GM19395 (cell line): ENCODE measurements around the gene LIMA1.
"Not testable (repeated sequence)": the region's sequence is repeated elsewhere in the genome, so short reads cannot be mapped to it uniquely, and the experiment has no call there.

Experiments used
- ATAC-seq: cut with Tn5 transposase; IDR thresholded peaks from one replicate; pipeline ENCODE4 v1.9.1; 2021; ENCODE audit warnings: mild to moderate bottlenecking, moderate library complexity; ENCODE audit not compliant: unreplicated experiment

Gene LIMA1

GRCh38 chr12:50188241-50188781, 95.0 kb downstream of the LIMA1 start:
- no peak for ATAC-seq

GRCh38 chr12:50187084-50187900, 96.0 kb downstream of the LIMA1 start:
- ATAC-seq, result peak; percentile 59

- no peak for ATAC-seq
Measured at GRCh38 chr12:50186681-50187080, 96.6 kb downstream of the LIMA1 start.

DNA sequence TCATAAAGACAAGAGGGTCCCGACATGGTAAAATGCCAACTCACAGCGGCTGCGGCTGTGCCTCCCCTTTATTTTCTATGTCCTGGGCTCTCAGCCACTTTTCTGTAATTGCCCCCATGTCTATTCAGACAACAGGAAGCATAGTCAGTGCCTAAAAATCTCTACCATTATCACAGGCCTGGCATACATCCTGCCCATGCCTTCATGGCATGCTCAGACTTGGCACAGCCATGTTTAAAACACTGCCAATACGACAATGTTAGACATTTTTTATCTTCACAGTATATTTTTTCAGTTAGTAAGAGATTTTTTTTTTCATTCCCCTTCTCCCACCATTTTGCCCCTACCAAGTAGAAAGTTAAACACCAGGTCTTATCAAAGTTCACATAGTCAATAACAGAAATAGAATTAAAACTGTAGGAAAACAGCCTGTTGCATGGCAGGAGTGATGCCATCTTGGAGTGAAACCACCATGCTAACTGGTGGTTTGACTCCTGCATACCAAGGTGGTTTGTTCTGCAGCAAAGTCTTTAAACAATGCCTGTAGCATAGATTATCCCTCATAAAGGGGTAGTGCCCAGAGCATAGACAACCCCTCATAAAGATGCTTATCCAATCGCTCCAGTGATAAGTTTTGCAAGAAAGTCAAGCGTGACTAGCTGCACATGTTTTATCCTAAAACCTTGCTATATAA, 97.2 kb downstream of the LIMA1 start:
- no peak for ATAC-seq

DNA sequence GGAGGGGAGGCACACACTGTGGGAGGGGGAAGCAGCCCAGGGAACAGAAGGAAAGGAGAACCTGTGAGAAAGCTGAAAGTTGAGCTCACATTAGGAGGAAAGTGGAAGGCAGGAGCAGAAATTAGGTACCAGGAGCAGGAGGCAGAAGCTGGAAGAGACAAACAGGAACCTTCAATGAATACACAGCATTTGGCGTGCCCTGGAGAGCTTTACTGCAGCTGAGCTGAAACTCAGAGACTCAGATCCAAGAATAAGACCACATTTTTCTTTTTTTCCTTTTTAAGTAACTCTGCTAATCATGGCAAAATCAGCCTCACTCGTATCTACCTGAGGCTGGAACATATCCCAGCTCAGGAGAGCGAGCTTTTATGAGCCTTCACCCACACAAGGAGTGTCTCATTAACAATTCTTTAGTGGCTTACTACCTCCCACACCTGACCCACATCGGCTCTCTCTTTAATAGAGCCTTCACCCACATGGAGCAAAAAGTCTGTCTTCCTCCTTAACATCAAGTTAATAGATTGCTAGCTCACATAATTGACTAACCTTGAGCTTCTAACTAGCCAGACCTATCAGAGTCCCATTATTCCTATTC, 97.9 kb downstream of the LIMA1 start:
- no peak for ATAC-seq

GRCh38 chr12:50184261-50184660, 99.1 kb downstream of the LIMA1 start:
- ATAC-seq, result no peak

DNA sequence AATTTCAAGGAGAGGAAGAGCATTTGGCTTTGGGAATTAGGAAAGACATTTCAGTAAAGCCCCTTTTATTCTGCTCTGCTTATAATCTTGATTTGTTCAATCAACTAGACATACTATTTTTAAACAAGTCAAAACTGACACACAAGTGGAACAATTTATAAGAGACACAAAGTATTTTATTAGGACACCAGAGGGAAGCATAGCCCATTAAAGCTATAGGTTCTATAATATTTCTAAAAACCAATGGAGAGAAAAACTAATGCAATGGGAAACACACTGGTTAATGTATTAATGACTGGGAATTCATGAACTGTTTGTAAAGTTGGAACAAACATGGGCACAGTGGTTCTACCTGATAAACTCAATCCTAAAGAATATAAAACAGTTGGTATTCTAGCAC, 100.9 kb downstream of the LIMA1 start:
- ATAC-seq, result no peak

GRCh38 chr12:50181691-50182090, 101.6 kb downstream of the LIMA1 start:
- ATAC-seq, result no peak

DNA sequence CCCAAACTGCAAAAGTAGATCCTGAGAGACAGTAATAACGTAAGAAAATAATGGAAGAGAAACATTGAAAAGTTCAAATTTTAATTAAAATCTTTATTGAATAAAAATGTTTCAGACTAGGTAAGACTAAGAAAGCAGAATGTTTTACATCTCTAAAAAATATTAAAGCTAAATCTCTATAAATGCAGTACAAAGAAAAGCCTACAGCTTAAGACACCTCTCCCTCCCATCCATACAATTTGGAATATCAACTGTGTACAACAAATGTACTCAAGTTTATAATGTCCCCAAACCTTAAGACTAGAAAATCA, 107.6 kb downstream of the LIMA1 start:
- no peak for ATAC-seq

DNA sequence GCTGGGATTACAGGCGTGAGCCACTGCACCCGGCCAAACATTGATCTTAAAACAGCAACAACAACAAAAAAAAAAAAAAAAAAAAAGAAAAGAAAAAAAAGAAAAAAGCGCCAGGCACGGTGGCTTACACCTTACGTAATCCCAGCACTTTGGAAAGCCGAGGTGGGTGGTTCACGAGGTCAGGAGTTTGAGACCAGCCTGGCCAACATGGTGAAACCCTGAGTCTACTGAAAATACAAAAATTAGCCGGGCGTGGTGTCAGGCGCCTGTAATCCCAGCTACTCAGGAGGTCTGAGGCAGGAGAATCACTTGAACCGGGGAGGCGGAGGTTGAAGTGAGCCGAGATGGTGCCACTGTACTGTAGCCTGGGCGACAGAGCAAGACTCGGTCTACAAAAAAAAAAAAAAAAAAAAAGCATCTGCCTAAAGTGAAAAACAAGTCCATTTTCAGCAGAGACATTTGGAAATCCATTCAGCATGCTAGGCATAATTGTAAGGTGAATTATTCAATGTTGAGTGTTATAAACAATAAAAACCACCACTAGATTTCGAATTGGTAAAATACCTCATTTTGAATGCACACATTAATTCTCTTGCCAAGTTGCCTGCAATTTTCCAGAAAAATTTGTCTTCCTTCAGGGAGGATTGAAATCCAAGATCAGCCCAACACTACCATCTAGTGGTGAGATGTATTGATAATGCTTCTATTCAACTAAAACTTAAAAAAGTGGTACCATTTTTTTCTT, 108.2 kb downstream of the LIMA1 start:
- ATAC-seq, result no peak

- peak; percentile 98 for ATAC-seq
Measured at GRCh38 chr12:50167049-50167828, 116.1 kb downstream of the LIMA1 start, which contains the start of gene CERS5. Gene CERS5, minus strand, starts transcription at chr12:50167369. Its CDS starts 72 bp downstream, at chr12:50167297.

DNA sequence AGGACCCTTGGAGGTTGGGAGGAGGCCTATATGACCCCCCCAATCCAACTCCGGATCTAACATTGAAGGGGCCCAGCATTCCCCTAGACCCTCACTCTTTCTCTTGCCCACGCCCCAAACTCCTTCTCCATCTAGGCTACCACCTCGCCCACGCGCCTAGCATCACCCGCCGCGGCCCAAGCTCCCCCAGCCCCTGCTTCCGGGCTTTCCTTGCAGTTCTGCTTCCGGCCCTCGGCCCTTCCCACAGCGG, 116.6 kb downstream of the LIMA1 start:
- peak; percentile 45 for ATAC-seq

- no peak for ATAC-seq
Measured at GRCh38 chr12:50164963-50165362, 118.4 kb downstream of the LIMA1 start.

GRCh38 chr12:50162230-50162629, 121.1 kb downstream of the LIMA1 start:
- no peak for ATAC-seq

- ATAC-seq, result no peak
Measured at GRCh38 chr12:50160643-50161042, 122.7 kb downstream of the LIMA1 start.

DNA sequence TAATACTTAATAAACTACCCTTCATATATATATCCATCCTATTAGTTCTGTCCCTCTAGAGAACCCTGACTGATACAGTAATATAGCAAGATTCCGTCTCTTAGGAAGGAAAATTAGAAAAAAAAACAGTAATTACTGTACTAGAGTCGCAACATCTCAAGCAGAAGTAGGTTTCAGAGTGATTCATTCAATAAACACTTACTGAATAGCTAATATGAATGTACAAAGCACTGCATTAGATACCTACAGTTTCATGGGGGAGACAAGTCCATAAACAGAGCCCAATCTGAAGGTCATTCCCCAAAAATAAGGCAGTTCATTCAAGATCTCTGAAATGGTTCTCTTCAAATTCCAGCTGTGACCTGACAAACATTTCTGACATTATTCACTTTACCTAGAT, 126.1 kb downstream of the LIMA1 start:
- no peak for ATAC-seq

- ATAC-seq, result no peak
Measured at GRCh38 chr12:50156641-50157040, 126.7 kb downstream of the LIMA1 start.

- ATAC-seq, result not testable (repeated sequence)
Measured at GRCh38 chr12:50154947-50155346, 128.4 kb downstream of the LIMA1 start.

GRCh38 chr12:50151047-50151687, 132.2 kb downstream of the LIMA1 start:
- ATAC-seq, result no peak

DNA sequence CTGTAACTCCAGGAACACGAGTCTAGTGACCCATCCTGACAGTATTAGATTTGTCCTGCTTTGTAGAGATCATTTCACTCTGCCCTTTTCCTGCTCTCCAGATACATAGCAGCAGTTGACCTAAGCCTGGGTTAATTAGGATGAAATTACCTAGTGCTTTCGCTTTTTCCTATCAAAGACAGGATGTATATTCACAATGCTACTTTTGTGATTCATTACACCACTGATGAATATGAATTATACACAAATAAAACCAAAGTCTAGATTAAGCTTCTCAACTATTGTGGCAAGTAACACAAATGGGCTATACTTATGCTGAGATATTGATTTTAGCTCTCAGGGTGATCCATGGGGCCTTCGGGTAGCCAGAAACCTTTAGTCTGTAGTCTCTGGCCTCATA, 134.0 kb downstream of the LIMA1 start:
- ATAC-seq, result no peak
